ENCODE measurements around the gene PPT2. TPM values are rescaled to one million over a fixed set of nuclear protein-coding genes. Genes with fewer than 3 reads are reported as not detected.

The PPT2 gene
- total RNA-seq = 40.8 and 45.5 TPM in 2 replicates
- long read RNA-seq, transcript PPT2-244 (9 exons, 2,053 nt) = major isoform, 13 of 42 reads
- long read RNA-seq, transcript PPT2-245 (9 exons, 1,759 nt) = minor isoform, 12 of 42 reads
- long read RNA-seq, partial matches to known transcripts = 6 of 42 reads
- long read RNA-seq, other reads (novel, unspliced or antisense) = 7 of 42 reads

- peak; percentile 95 for DNase-seq (ENCODE audit: extremely low spot score, unreplicated experiment)
- peaks cover 18% of the 10 kb centered on the region for H3K36me3 Mint-ChIP-seq (ENCODE audit: unreplicated experiment)
- no peaks in the 10 kb centered on the region for H3K27me3 Mint-ChIP-seq (ENCODE audit: unreplicated experiment)
- H3K27ac Mint-ChIP-seq (ENCODE audit: unreplicated experiment) = peak within 1 kb of the TSS; percentile 98
- TF ChIP-seq CTCF (IDR thresholded peaks at IDR 0.05) = peak; percentile 45
- peak within 1 kb of the TSS; percentile 99 for H3K4me3 Mint-ChIP-seq (ENCODE audit: unreplicated experiment)
- H3K4me1 Mint-ChIP-seq (ENCODE audit: unreplicated experiment) = peaks cover 32% of the 10 kb centered on the region
- H3K9me3 Mint-ChIP-seq (ENCODE audit: unreplicated experiment) = no peaks in the 10 kb centered on the region
Observed at GRCh38 chr6:32153564-32154513, at the start of gene PPT2. PPT2 (plus strand) TSS chr6:32154141; CDS start chr6:32154595, 454 bp downstream.

- Mint-ChIP-seq H3K36me3 (ENCODE audit: unreplicated experiment) (no peaks in the 10 kb centered on the region), H3K4me1 (ENCODE audit: unreplicated experiment) (peaks cover 36% of the 10 kb centered on the region), H3K27me3 (ENCODE audit: unreplicated experiment) (peaks cover 7% of the 10 kb centered on the region)
Observed at GRCh38 chr6:32105433-32105832, 48.5 kb upstream of the PPT2 start.

GRCh38 chr6:32107406-32107805 is 46.5 kb upstream of the PPT2 start:
- DNase-seq (ENCODE audit: extremely low spot score, unreplicated experiment) = no peak
- H3K27me3 Mint-ChIP-seq (ENCODE audit: unreplicated experiment) = peaks cover 5% of the 10 kb centered on the region
- H3K4me1 Mint-ChIP-seq (ENCODE audit: unreplicated experiment) = peaks cover 43% of the 10 kb centered on the region
- H3K27ac Mint-ChIP-seq (ENCODE audit: unreplicated experiment) = peak overlapping the region; percentile 87
- no peak for TF ChIP-seq CTCF (IDR thresholded peaks at IDR 0.05)
- H3K9me3 Mint-ChIP-seq (ENCODE audit: unreplicated experiment) = no peaks in the 10 kb centered on the region
- H3K36me3 Mint-ChIP-seq (ENCODE audit: unreplicated experiment) = peaks cover 2% of the 10 kb centered on the region
- H3K4me3 Mint-ChIP-seq (ENCODE audit: unreplicated experiment) = no peak overlapping the region

More at GRCh38 chr6:32105433-32105832, 48.5 kb upstream of the PPT2 start:
- no peak overlapping the region for H3K4me3 Mint-ChIP-seq (ENCODE audit: unreplicated experiment)
- H3K9me3 Mint-ChIP-seq (ENCODE audit: unreplicated experiment) = no peaks in the 10 kb centered on the region
- no peak for TF ChIP-seq CTCF (IDR thresholded peaks at IDR 0.05)
- DNase-seq (ENCODE audit: extremely low spot score, unreplicated experiment) = no peak
- no peak overlapping the region for H3K27ac Mint-ChIP-seq (ENCODE audit: unreplicated experiment)

GRCh38 chr6:32108094-32108627 is 45.8 kb upstream of the PPT2 start:
- TF ChIP-seq CTCF (IDR thresholded peaks at IDR 0.05) = no peak

GRCh38 chr6:32108727-32109113 is 45.2 kb upstream of the PPT2 start:
- TF ChIP-seq CTCF (IDR thresholded peaks at IDR 0.05) = no peak
- peak overlapping the region; percentile 87 for H3K27ac Mint-ChIP-seq (ENCODE audit: unreplicated experiment)
- peaks cover 2% of the 10 kb centered on the region for H3K36me3 Mint-ChIP-seq (ENCODE audit: unreplicated experiment)
- no peaks in the 10 kb centered on the region for H3K9me3 Mint-ChIP-seq (ENCODE audit: unreplicated experiment)
- peak overlapping the region; percentile 16 for H3K4me3 Mint-ChIP-seq (ENCODE audit: unreplicated experiment)
- DNase-seq (ENCODE audit: extremely low spot score, unreplicated experiment) = no peak
- peaks cover 51% of the 10 kb centered on the region for H3K4me1 Mint-ChIP-seq (ENCODE audit: unreplicated experiment)
- peaks cover 5% of the 10 kb centered on the region for H3K27me3 Mint-ChIP-seq (ENCODE audit: unreplicated experiment)

More at GRCh38 chr6:32108094-32108627, 45.8 kb upstream of the PPT2 start:
- Mint-ChIP-seq H3K4me1 (ENCODE audit: unreplicated experiment) (peaks cover 45% of the 10 kb centered on the region), H3K9me3 (ENCODE audit: unreplicated experiment) (no peaks in the 10 kb centered on the region), H3K27ac (ENCODE audit: unreplicated experiment) (peak overlapping the region; percentile 87), H3K27me3 (ENCODE audit: unreplicated experiment) (peaks cover 5% of the 10 kb centered on the region), H3K4me3 (ENCODE audit: unreplicated experiment) (peak overlapping the region; percentile 16), H3K36me3 (ENCODE audit: unreplicated experiment) (peaks cover 2% of the 10 kb centered on the region)
- DNase-seq (ENCODE audit: extremely low spot score, unreplicated experiment) = no peak
